ENCODE data around the gene EPB41. TPM values are rescaled to one million over a fixed set of nuclear protein-coding genes. Genes with fewer than 3 reads are reported as not detected.

Gene EPB41
- total and polyA plus RNA-seq, 12 donors = 6.6 to 49.5 (median 30.3) TPM

- no peaks in the 10 kb centered on the region for H3K9me3 ChIP-seq (replicated peaks in 1 of 3)
- no peaks in the 10 kb centered on the region for H3K36me3 ChIP-seq (replicated peaks in 1 of 2)
- WGBS, 4 donors = 30 to 39% (median 31%) methylated on average over 18 to 24 of the region's 24 CpGs
- TF ChIP-seq CTCF (IDR thresholded peaks at IDR 0.05) = no peak
- TF ChIP-seq POLR2A (IDR thresholded peaks at IDR 0.05) = peak; percentile 40 to 57
- no peaks in the 10 kb centered on the region for H3K27me3 ChIP-seq
- peak; percentile 55 to 75 (median 64) for DNase-seq
- peak overlapping the region in 3 of 4 donors; percentile 70 to 75 (median 75) for H3K4me3 ChIP-seq
- peaks cover 11 to 28% of the 10 kb centered on the region in 2 donors for H3K4me1 ChIP-seq (replicated peaks in 1 of 2)
- peak overlapping the region in 2 of 5 donors; percentile 29 to 77 for H3K27ac ChIP-seq
- intact Hi-C loops (cut with DNase I) = loop anchor here (10.0 kb wide), 2 partner anchors 237 to 297 kb away; partner anchors contain the start of genes SRSF4 (in 1 of the 2) and TMEM200B (in 1 of the 2)
Measured at GRCh38 chr1:28887835-28888682, 26.3 kb upstream of the EPB41 start.

DNA sequence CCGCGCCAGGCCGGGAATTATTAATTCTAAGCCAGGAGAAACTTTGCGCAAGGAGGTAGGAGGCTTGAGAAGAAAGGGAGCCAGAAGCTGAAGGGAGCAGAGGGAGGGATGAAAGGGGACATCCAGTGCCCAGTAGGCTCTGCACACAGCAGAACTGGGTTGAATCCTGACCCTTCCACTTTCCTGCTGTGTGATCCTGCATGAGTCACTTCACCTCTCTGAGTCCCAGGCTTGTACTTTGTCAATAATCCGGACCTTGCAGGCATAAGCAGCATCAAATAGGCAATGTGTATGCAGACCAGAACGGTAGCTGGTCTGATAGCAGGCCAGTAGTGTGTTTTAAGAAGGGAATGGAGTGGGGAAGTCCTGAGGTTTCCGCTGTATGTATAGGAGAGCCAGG, 25.5 kb upstream of the EPB41 start:
- WGBS, 4 donors = 94 to 97% (median 95%) methylated on average over 7 of the region's 7 CpGs
- no peak for DNase-seq
- no peak overlapping the region for H3K4me3 ChIP-seq
- no peaks in the 10 kb centered on the region for H3K27me3 ChIP-seq
- TF ChIP-seq POLR2A (IDR thresholded peaks at IDR 0.05) (no peak), CTCF (IDR thresholded peaks at IDR 0.05) (no peak)
- H3K27ac ChIP-seq = no peak overlapping the region
- H3K9me3 ChIP-seq (replicated peaks in 1 of 3) = no peaks in the 10 kb centered on the region
- peaks cover 11 to 28% of the 10 kb centered on the region in 2 donors for H3K4me1 ChIP-seq (replicated peaks in 1 of 2)
- H3K36me3 ChIP-seq (replicated peaks in 1 of 2) = no peaks in the 10 kb centered on the region
- intact Hi-C loops (cut with DNase I) = loop anchor here (10.0 kb wide), 2 partner anchors 236 to 296 kb away; partner anchors contain the start of genes SRSF4 (in 1 of the 2) and TMEM200B (in 1 of the 2)

GRCh38 chr1:28889357-28889756, 25.0 kb upstream of the EPB41 start:
- WGBS, 4 donors = 90 to 100% (median 94%) methylated on average over 1 to 5 of the region's 5 CpGs
- Histone ChIP-seq H3K27ac (no peak overlapping the region), H3K9me3 (replicated peaks in 1 of 3) (no peaks in the 10 kb centered on the region), H3K27me3 (no peaks in the 10 kb centered on the region), H3K4me1 (replicated peaks in 1 of 2) (peaks cover 10 to 26% of the 10 kb centered on the region in 2 donors), H3K4me3 (no peak overlapping the region), H3K36me3 (replicated peaks in 1 of 2) (no peaks in the 10 kb centered on the region)
- TF ChIP-seq CTCF (IDR thresholded peaks at IDR 0.05) = no peak
- no peak for TF ChIP-seq POLR2A (IDR thresholded peaks at IDR 0.05)
- intact Hi-C loops (cut with DNase I) = loop anchor here (10.0 kb wide), 2 partner anchors 235 to 295 kb away; partner anchors contain the start of genes SRSF4 (in 1 of the 2) and TMEM200B (in 1 of the 2)
- no peak for DNase-seq

GRCh38 chr1:28890435-28890834, 23.9 kb upstream of the EPB41 start:
- H3K27ac ChIP-seq = no peak overlapping the region
- no peak overlapping the region for H3K4me3 ChIP-seq
- TF ChIP-seq CTCF (IDR thresholded peaks at IDR 0.05) (no peak), POLR2A (IDR thresholded peaks at IDR 0.05) (no peak)
- H3K4me1 ChIP-seq (replicated peaks in 1 of 2) = peaks cover 0 to 18% of the 10 kb centered on the region in 2 donors
- intact Hi-C loops (cut with DNase I) = no loop called here
- no peaks in the 10 kb centered on the region for H3K27me3 ChIP-seq
- H3K9me3 ChIP-seq (replicated peaks in 1 of 3) = no peaks in the 10 kb centered on the region
- WGBS, 4 donors = 86 to 95% (median 90%) methylated on average over 8 of the region's 8 CpGs
- DNase-seq = no peak
- H3K36me3 ChIP-seq (replicated peaks in 1 of 2) = no peaks in the 10 kb centered on the region
